ENCODE measurements around the gene OR6K6. TPM values are rescaled to one million over a fixed set of nuclear protein-coding genes. Genes with fewer than 3 reads are reported as not detected.

The OR6K6 gene
- total RNA-seq, 6 experiments from 2014 or later = not detected

DNA sequence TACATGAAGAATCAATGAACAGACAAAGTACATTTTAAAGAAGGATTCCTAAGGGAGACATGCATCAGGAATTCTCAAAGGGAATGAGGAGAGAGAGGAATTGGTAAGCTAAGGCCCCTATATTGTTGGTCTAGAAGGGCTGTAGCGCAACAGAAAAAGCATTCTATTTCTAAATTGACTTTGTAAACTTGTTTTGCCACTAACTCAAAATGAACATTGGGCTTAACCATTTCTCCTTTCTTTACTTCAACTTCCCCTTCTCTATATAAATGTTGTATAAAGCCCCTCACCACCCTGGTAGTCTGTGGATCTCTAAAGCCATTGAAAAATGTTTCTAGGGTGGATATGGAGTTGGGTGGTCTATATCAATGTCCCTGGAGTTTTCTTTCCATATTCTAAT, 46.9 kb downstream of the OR6K6 start:
- DNase-seq (no peak), ATAC-seq (no peak)
- Histone ChIP-seq H3K27ac (no peak overlapping the region), H3K36me3 (no peaks in the 10 kb centered on the region), H3K4me1 (no peaks in the 10 kb centered on the region), H3K9me3 (no peaks in the 10 kb centered on the region), H3K27me3 (peaks cover 0 to 3% of the 10 kb centered on the region in 2 donors), H3K4me3 (no peak overlapping the region)
- 53% methylated on average over 1 of the region's 1 CpG for WGBS (ENCODE audit: insufficient coverage, low coverage, low lambda C conversion rate, missing lambda C conversion rate)
- intact Hi-C loops (cut with DNase I) = no loop called here
- no peak for TF ChIP-seq POLR2A (IDR thresholded peaks at IDR 0.05)
- TF ChIP-seq, protein P1, sequence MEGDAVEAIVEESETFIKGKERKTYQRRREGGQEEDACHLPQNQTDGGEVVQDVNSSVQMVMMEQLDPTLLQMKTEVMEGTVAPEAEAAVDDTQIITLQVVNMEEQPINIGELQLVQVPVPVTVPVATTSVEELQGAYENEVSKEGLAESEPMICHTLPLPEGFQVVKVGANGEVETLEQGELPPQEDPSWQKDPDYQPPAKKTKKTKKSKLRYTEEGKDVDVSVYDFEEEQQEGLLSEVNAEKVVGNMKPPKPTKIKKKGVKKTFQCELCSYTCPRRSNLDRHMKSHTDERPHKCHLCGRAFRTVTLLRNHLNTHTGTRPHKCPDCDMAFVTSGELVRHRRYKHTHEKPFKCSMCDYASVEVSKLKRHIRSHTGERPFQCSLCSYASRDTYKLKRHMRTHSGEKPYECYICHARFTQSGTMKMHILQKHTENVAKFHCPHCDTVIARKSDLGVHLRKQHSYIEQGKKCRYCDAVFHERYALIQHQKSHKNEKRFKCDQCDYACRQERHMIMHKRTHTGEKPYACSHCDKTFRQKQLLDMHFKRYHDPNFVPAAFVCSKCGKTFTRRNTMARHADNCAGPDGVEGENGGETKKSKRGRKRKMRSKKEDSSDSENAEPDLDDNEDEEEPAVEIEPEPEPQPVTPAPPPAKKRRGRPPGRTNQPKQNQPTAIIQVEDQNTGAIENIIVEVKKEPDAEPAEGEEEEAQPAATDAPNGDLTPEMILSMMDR (IDR thresholded peaks at IDR 0.05) = no peak

DNA sequence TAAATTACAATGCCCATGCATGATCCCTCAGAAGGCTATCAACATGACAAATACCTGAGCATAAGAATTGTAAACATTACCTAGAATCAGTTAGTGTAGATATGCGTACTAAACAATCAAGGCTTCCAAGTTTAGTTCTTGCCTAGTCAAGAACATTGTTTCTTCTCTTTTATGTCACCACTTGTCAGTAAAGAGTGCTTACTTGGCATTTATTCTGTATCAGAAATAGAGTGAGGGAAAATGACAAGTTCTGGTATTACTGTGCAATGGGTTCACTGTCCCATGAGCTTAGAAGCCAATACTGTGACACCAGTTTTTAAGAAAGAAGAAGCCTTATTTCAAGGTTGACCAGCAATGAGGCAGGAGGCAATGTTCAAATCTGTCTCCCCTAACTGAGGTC, 49.2 kb downstream of the OR6K6 start:
- Histone ChIP-seq H3K4me1 (no peaks in the 10 kb centered on the region), H3K27me3 (no peaks in the 10 kb centered on the region), H3K9me3 (no peaks in the 10 kb centered on the region), H3K4me3 (no peak overlapping the region), H3K36me3 (no peaks in the 10 kb centered on the region), H3K27ac (no peak overlapping the region)
- DNase-seq (no peak), ATAC-seq (no peak)
- TF ChIP-seq, protein P1 (IDR thresholded peaks at IDR 0.05) = no peak
- TF ChIP-seq POLR2A (IDR thresholded peaks at IDR 0.05) = no peak
- 55% methylated on average over 1 of the region's 1 CpG for WGBS (ENCODE audit: insufficient coverage, low coverage, low lambda C conversion rate, missing lambda C conversion rate)
- intact Hi-C loops (cut with DNase I) = no loop called here

Small RNA genes lying within 50 kb of the gene (small RNA-seq; reads per million reads assigned to genes)
- gene OR2AQ1P = 0 reads per million in 2 experiments

Other genes with a start within 250 kb of the OR6K6 start
- gene OR6Y1, start 200.3 kb upstream of the OR6K6 start, total RNA-seq = not detected
- gene OR6P1, start 184.1 kb upstream of the OR6K6 start, total RNA-seq = not detected
- not detected for gene OR10X1, start 174.8 kb upstream of the OR6K6 start, total RNA-seq
- gene OR10Z1, start 149.5 kb upstream of the OR6K6 start, total RNA-seq = not detected
- 1 to 10 TPM in 2 of 6 experiments, under 1 TPM in 2, not detected in 2; 0.18 to 4.3 (median 1.0) TPM for gene SPTA1, start 68.0 kb upstream of the OR6K6 start, total RNA-seq
- gene OR6K2, start 54.1 kb upstream of the OR6K6 start, total RNA-seq = not detected
- gene OR6K3, start 34.0 kb upstream of the OR6K6 start, total RNA-seq = not detected
- not detected for gene OR6N1, start 17.5 kb downstream of the OR6K6 start, total RNA-seq
- gene OR6N2, start 26.5 kb downstream of the OR6K6 start, total RNA-seq = not detected
- 1 to 10 TPM; 1.5 to 6.6 (median 3.5) TPM for gene MNDA, start 76.6 kb downstream of the OR6K6 start, total RNA-seq
- gene PYHIN1, start 176.8 kb downstream of the OR6K6 start, total RNA-seq = 1 to 10 TPM in 2 of 6 experiments, under 1 TPM in 4; 0.22 to 2.2 (median 0.61) TPM

All from right lobe of liver (tissue), 6 donors.